Measurements from ENCODE around the gene BIN1.

Gene BIN1

GRCh38 chr2:127088706-127089105 is 18.2 kb downstream of the BIN1 start:
- peak overlapping the region in 1 of 2 experiments; percentile 74 for H2BK12ac ChIP-seq (ENCODE audit: low read length in 2 of 2)
- no peak overlapping the region for H3K4ac ChIP-seq (ENCODE audit: low read depth in 1 of 2, low read length in 2 of 2)
- H3K4me3 ChIP-seq (ENCODE audit: insufficient read depth in 1 of 2, low read depth in 1 of 2, low read length in 2 of 2) = no peak overlapping the region
- WGBS = 94% methylated on average over 6 of the region's 6 CpGs
- no peak overlapping the region for H3K27ac ChIP-seq (ENCODE audit: low read length, poor library complexity, severe bottlenecking)
- H3K14ac ChIP-seq (ENCODE audit: low read length in 2 of 2) = no peak overlapping the region
- no peak for DNase-seq
- H3K23ac ChIP-seq (ENCODE audit: low read length in 2 of 2) = peak overlapping the region in 1 of 2 experiments; percentile 9
- no peaks in the 10 kb centered on the region for H3K27me3 ChIP-seq (ENCODE audit: control insufficient read depth in 1 of 2, insufficient read depth in 1 of 2, low read length in 2 of 2)
- H2BK120ac ChIP-seq (ENCODE audit: low read depth, low read length) = no peak overlapping the region
- H2AFZ ChIP-seq (ENCODE audit: low read depth, low read length) = no peak overlapping the region
- H3K36me3 ChIP-seq (ENCODE audit: control insufficient read depth in 1 of 2, insufficient read depth in 2 of 2, low read depth in 1 of 2, low read length in 2 of 2) = peaks cover 5 to 11% of the 10 kb centered on the region in 2 experiments
- no peak overlapping the region for H3K18ac ChIP-seq (ENCODE audit: low read depth in 1 of 2, low read length in 2 of 2)
- no peak overlapping the region for H3K4me2 ChIP-seq (ENCODE audit: low read length, poor library complexity, severe bottlenecking)
- no peak overlapping the region for H2BK5ac ChIP-seq (ENCODE audit: low read depth, low read length, poor library complexity, severe bottlenecking)
- H3K9me3 ChIP-seq (ENCODE audit: control insufficient read depth, low read length) = no peaks in the 10 kb centered on the region
- peaks cover 73% of the 10 kb centered on the region for H3K4me1 ChIP-seq (ENCODE audit: control insufficient read depth, insufficient read depth, low read depth, low read length)
- H2AK5ac ChIP-seq (ENCODE audit: low read length, severe bottlenecking) = peak overlapping the region; percentile 11
- no peak overlapping the region for H3K9ac ChIP-seq (ENCODE audit: low read length)
- H3K79me1 ChIP-seq (replicated peaks; ENCODE audit: low read length, poor library complexity, severe bottlenecking) = peaks cover 25% of the 10 kb centered on the region
- no peak overlapping the region for H4K91ac ChIP-seq (ENCODE audit: low read length)
- H4K8ac ChIP-seq (ENCODE audit: low read length) = no peak overlapping the region
- H2BK15ac ChIP-seq (ENCODE audit: low read depth, poor library complexity, severe bottlenecking) = no peak overlapping the region

- no peaks in the 10 kb centered on the region for H3K27me3 ChIP-seq (ENCODE audit: control insufficient read depth in 1 of 2, insufficient read depth in 1 of 2, low read length in 2 of 2)
- peak overlapping the region; percentile 29 for H4K91ac ChIP-seq (ENCODE audit: low read length)
- no peak overlapping the region for H3K4me2 ChIP-seq (ENCODE audit: low read length, poor library complexity, severe bottlenecking)
- H3K36me3 ChIP-seq (ENCODE audit: control insufficient read depth in 1 of 2, insufficient read depth in 2 of 2, low read depth in 1 of 2, low read length in 2 of 2) = peaks cover 5 to 11% of the 10 kb centered on the region in 2 experiments
- no peak overlapping the region for H2BK15ac ChIP-seq (ENCODE audit: low read depth, poor library complexity, severe bottlenecking)
- peak overlapping the region in 1 of 2 experiments; percentile 5 for H3K14ac ChIP-seq (ENCODE audit: low read length in 2 of 2)
- no peak overlapping the region for H2BK120ac ChIP-seq (ENCODE audit: low read depth, low read length)
- H2BK12ac ChIP-seq (ENCODE audit: low read length in 2 of 2) = peak overlapping the region; percentile 19 to 34
- H3K23ac ChIP-seq (ENCODE audit: low read length in 2 of 2) = no peak overlapping the region
- H3K9me3 ChIP-seq (ENCODE audit: control insufficient read depth, low read length) = no peaks in the 10 kb centered on the region
- WGBS = 79% methylated on average over 13 of the region's 13 CpGs
- no peak for DNase-seq
- H3K9ac ChIP-seq (ENCODE audit: low read length) = peak overlapping the region; percentile 82
- H3K27ac ChIP-seq (ENCODE audit: low read length, poor library complexity, severe bottlenecking) = peak overlapping the region; percentile 63
- peak overlapping the region; percentile 64 for H4K8ac ChIP-seq (ENCODE audit: low read length)
- peak overlapping the region in 1 of 2 experiments; percentile 39 for H3K4ac ChIP-seq (ENCODE audit: low read depth in 1 of 2, low read length in 2 of 2)
- peaks cover 24% of the 10 kb centered on the region for H3K79me1 ChIP-seq (replicated peaks; ENCODE audit: low read length, poor library complexity, severe bottlenecking)
- H2AFZ ChIP-seq (ENCODE audit: low read depth, low read length) = no peak overlapping the region
- H3K4me3 ChIP-seq (ENCODE audit: insufficient read depth in 1 of 2, low read depth in 1 of 2, low read length in 2 of 2) = peak overlapping the region in 1 of 2 experiments; percentile 59
- no peak overlapping the region for H2BK5ac ChIP-seq (ENCODE audit: low read depth, low read length, poor library complexity, severe bottlenecking)
- peak overlapping the region; percentile 1 for H2AK5ac ChIP-seq (ENCODE audit: low read length, severe bottlenecking)
- peaks cover 66% of the 10 kb centered on the region for H3K4me1 ChIP-seq (ENCODE audit: control insufficient read depth, insufficient read depth, low read depth, low read length)
- peak overlapping the region; percentile 38 to 72 for H3K18ac ChIP-seq (ENCODE audit: low read depth in 1 of 2, low read length in 2 of 2)
Measured at GRCh38 chr2:127087791-127088495, 19.0 kb downstream of the BIN1 start.

- no peak overlapping the region for H3K14ac ChIP-seq (ENCODE audit: low read length in 2 of 2)
- peaks cover 65% of the 10 kb centered on the region for H3K4me1 ChIP-seq (ENCODE audit: control insufficient read depth, insufficient read depth, low read depth, low read length)
- H3K79me1 ChIP-seq (replicated peaks; ENCODE audit: low read length, poor library complexity, severe bottlenecking) = peaks cover 24% of the 10 kb centered on the region
- no peaks in the 10 kb centered on the region for H3K9me3 ChIP-seq (ENCODE audit: control insufficient read depth, low read length)
- peak; percentile 93 for DNase-seq
- peak overlapping the region; percentile 39 for H2BK15ac ChIP-seq (ENCODE audit: low read depth, poor library complexity, severe bottlenecking)
- peak overlapping the region; percentile 10 to 18 for H3K4ac ChIP-seq (ENCODE audit: low read depth in 1 of 2, low read length in 2 of 2)
- no peak overlapping the region for H2AFZ ChIP-seq (ENCODE audit: low read depth, low read length)
- no peak overlapping the region for H3K23ac ChIP-seq (ENCODE audit: low read length in 2 of 2)
- peak overlapping the region; percentile 3 for H2BK5ac ChIP-seq (ENCODE audit: low read depth, low read length, poor library complexity, severe bottlenecking)
- H3K18ac ChIP-seq (ENCODE audit: low read depth in 1 of 2, low read length in 2 of 2) = peak overlapping the region; percentile 60 to 72
- H3K9ac ChIP-seq (ENCODE audit: low read length) = peak overlapping the region; percentile 82
- H3K27ac ChIP-seq (ENCODE audit: low read length, poor library complexity, severe bottlenecking) = peak overlapping the region; percentile 63
- H2AK5ac ChIP-seq (ENCODE audit: low read length, severe bottlenecking) = no peak overlapping the region
- H4K91ac ChIP-seq (ENCODE audit: low read length) = peak overlapping the region; percentile 84
- H3K4me2 ChIP-seq (ENCODE audit: low read length, poor library complexity, severe bottlenecking) = peak overlapping the region; percentile 46
- H2BK120ac ChIP-seq (ENCODE audit: low read depth, low read length) = peak overlapping the region; percentile 12
- no peaks in the 10 kb centered on the region for H3K27me3 ChIP-seq (ENCODE audit: control insufficient read depth in 1 of 2, insufficient read depth in 1 of 2, low read length in 2 of 2)
- peaks cover 5 to 11% of the 10 kb centered on the region in 2 experiments for H3K36me3 ChIP-seq (ENCODE audit: control insufficient read depth in 1 of 2, insufficient read depth in 2 of 2, low read depth in 1 of 2, low read length in 2 of 2)
- WGBS = 10% methylated on average over 19 of the region's 24 CpGs
- H4K8ac ChIP-seq (ENCODE audit: low read length) = peak overlapping the region; percentile 63
- peak overlapping the region; percentile 19 to 34 for H2BK12ac ChIP-seq (ENCODE audit: low read length in 2 of 2)
- H3K4me3 ChIP-seq (ENCODE audit: insufficient read depth in 1 of 2, low read depth in 1 of 2, low read length in 2 of 2) = peak overlapping the region; percentile 28 to 59
Measured at GRCh38 chr2:127086990-127087790, 19.8 kb downstream of the BIN1 start.

DNA sequence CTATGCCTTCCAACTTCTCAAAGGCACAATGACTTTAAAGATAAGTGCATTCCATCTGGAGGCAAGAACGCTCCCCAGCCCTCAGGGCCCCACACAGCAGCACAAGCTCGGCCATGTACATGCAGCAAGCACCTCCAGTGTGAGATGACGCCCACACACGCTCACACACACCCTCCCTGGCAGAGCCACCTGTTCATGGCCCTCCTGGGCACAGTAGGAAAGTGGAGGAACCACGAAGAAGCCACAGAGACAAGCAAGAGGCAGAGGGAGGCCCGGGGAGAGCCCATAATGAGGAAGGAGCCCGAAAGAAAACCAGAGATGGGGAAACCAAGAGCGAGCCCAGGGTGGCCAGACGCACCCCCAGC is 21.7 kb downstream of the BIN1 start:
- peak; percentile 42 for DNase-seq
- no peak overlapping the region for H3K4me3 ChIP-seq (ENCODE audit: insufficient read depth in 1 of 2, low read depth in 1 of 2, low read length in 2 of 2)
- H4K8ac ChIP-seq (ENCODE audit: low read length) = peak overlapping the region; percentile 67
- peaks cover 78% of the 10 kb centered on the region for H3K4me1 ChIP-seq (ENCODE audit: control insufficient read depth, insufficient read depth, low read depth, low read length)
- H2BK5ac ChIP-seq (ENCODE audit: low read depth, low read length, poor library complexity, severe bottlenecking) = no peak overlapping the region
- H2BK120ac ChIP-seq (ENCODE audit: low read depth, low read length) = peak overlapping the region; percentile 86
- peaks cover 18% of the 10 kb centered on the region for H3K79me1 ChIP-seq (replicated peaks; ENCODE audit: low read length, poor library complexity, severe bottlenecking)
- peak overlapping the region; percentile 87 for H3K9ac ChIP-seq (ENCODE audit: low read length)
- H2AFZ ChIP-seq (ENCODE audit: low read depth, low read length) = no peak overlapping the region
- peak overlapping the region in 1 of 2 experiments; percentile 88 for H3K14ac ChIP-seq (ENCODE audit: low read length in 2 of 2)
- H3K4ac ChIP-seq (ENCODE audit: low read depth in 1 of 2, low read length in 2 of 2) = peak overlapping the region in 1 of 2 experiments; percentile 75
- H4K91ac ChIP-seq (ENCODE audit: low read length) = peak overlapping the region; percentile 85
- H3K27ac ChIP-seq (ENCODE audit: low read length, poor library complexity, severe bottlenecking) = no peak overlapping the region
- no peak overlapping the region for H3K4me2 ChIP-seq (ENCODE audit: low read length, poor library complexity, severe bottlenecking)
- H3K36me3 ChIP-seq (ENCODE audit: control insufficient read depth in 1 of 2, insufficient read depth in 2 of 2, low read depth in 1 of 2, low read length in 2 of 2) = peaks cover 0 to 2% of the 10 kb centered on the region in 2 experiments
- no peaks in the 10 kb centered on the region for H3K27me3 ChIP-seq (ENCODE audit: control insufficient read depth in 1 of 2, insufficient read depth in 1 of 2, low read length in 2 of 2)
- H3K18ac ChIP-seq (ENCODE audit: low read depth in 1 of 2, low read length in 2 of 2) = peak overlapping the region; percentile 81 to 89
- no peak overlapping the region for H3K23ac ChIP-seq (ENCODE audit: low read length in 2 of 2)
- no peaks in the 10 kb centered on the region for H3K9me3 ChIP-seq (ENCODE audit: control insufficient read depth, low read length)
- peak overlapping the region; percentile 85 to 88 for H2BK12ac ChIP-seq (ENCODE audit: low read length in 2 of 2)
- peak overlapping the region; percentile 82 for H2BK15ac ChIP-seq (ENCODE audit: low read depth, poor library complexity, severe bottlenecking)
- 64% methylated on average over 9 of the region's 9 CpGs for WGBS
- peak overlapping the region; percentile 57 for H2AK5ac ChIP-seq (ENCODE audit: low read length, severe bottlenecking)

Data from mesenchymal stem cell (in vitro differentiated cells and primary cell).